Measurements from ENCODE around the gene SHTN1.

SHTN1 gene

GRCh38 chr10:116838143-116838725 is 166.8 kb downstream of the SHTN1 start:
- ChIA-PET POLR2A (no interaction called here), CTCF (interaction anchor here (0.7 to 5.0 kb wide), 6 partner anchors 11 to 378 kb away, joined by 3 to 70 read pairs (median 6); no protein-coding TSS in a partner anchor)
- no peak for TF ChIP-seq CTCF (IDR thresholded peaks at IDR 0.05; ENCODE audit: insufficient read depth, low read length, missing control alignments)
- H3K4me3 ChIP-seq (ENCODE audit: low read depth, low read length), result no peak overlapping the region
- no peak for DNase-seq (ENCODE audit: low read depth, low spot score)

- ChIA-PET POLR2A (no interaction called here), CTCF (interaction anchor here (0.8 to 5.0 kb wide), 7 partner anchors 9 to 338 kb away, joined by 3 to 70 read pairs (median 7); no protein-coding TSS in a partner anchor)
- TF ChIP-seq CTCF (IDR thresholded peaks at IDR 0.05; ENCODE audit: insufficient read depth, low read length, missing control alignments), result peak; percentile 45
- no peak for DNase-seq (ENCODE audit: low read depth, low spot score)
- H3K4me3 ChIP-seq (ENCODE audit: low read depth, low read length), result no peak overlapping the region
Observed at GRCh38 chr10:116836902-116837523, 168.0 kb downstream of the SHTN1 start.

- H3K4me3 ChIP-seq (ENCODE audit: low read depth, low read length), result no peak overlapping the region
- TF ChIP-seq CTCF (IDR thresholded peaks at IDR 0.05; ENCODE audit: insufficient read depth, low read length, missing control alignments), result no peak
- ChIA-PET CTCF (interaction anchor here (1.3 to 5.0 kb wide), 4 partner anchors 39 to 339 kb away, joined by 6 to 70 read pairs (median 28); no protein-coding TSS in a partner anchor), POLR2A (interaction anchor here (0.6 kb wide), 1 partner anchor 337 kb away, joined by 3 read pairs; no protein-coding TSS in a partner anchor)
- no peak for DNase-seq (ENCODE audit: low read depth, low spot score)
Observed at GRCh38 chr10:116836083-116836482, 168.9 kb downstream of the SHTN1 start.

- TF ChIP-seq CTCF (IDR thresholded peaks at IDR 0.05; ENCODE audit: insufficient read depth, low read length, missing control alignments), result no peak
- DNase-seq (ENCODE audit: low read depth, low spot score), result no peak
- H3K4me3 ChIP-seq (ENCODE audit: low read depth, low read length), result no peak overlapping the region
- POLR2A ChIA-PET, result interaction anchor here (0.6 kb wide), 1 partner anchor 337 kb away, joined by 3 read pairs; no protein-coding TSS in a partner anchor
- CTCF ChIA-PET, result interaction anchor here (4.7 to 5.0 kb wide), 2 partner anchors 333 to 340 kb away, joined by 49 to 70 read pairs; no protein-coding TSS in a partner anchor
Observed at GRCh38 chr10:116835658-116836057, 169.3 kb downstream of the SHTN1 start.

- DNase-seq (ENCODE audit: low read depth, low spot score), result no peak
- TF ChIP-seq CTCF (IDR thresholded peaks at IDR 0.05; ENCODE audit: insufficient read depth, low read length, missing control alignments), result no peak
- H3K4me3 ChIP-seq (ENCODE audit: low read depth, low read length), result no peak overlapping the region
- POLR2A ChIA-PET, result no interaction called here
- CTCF ChIA-PET, result no interaction called here
Observed at GRCh38 chr10:116833986-116834985, 170.7 kb downstream of the SHTN1 start.
